C4-2B (cell line): ENCODE measurements around the gene KIF1A.

Source experiments
- ZFX ChIP-seq: fragments of 450-650 bp; IDR thresholded peaks from 2 replicates; pipeline ENCODE4 v1.6.1; 2017
- TF ChIP-seq, protein P1 (sequence below): fragments of 450-650 bp; conservative IDR thresholded peaks from 2 replicates; pipeline ENCODE4 v1.5.1; 2017; ENCODE audit warnings: mild to moderate bottlenecking

DNA sequence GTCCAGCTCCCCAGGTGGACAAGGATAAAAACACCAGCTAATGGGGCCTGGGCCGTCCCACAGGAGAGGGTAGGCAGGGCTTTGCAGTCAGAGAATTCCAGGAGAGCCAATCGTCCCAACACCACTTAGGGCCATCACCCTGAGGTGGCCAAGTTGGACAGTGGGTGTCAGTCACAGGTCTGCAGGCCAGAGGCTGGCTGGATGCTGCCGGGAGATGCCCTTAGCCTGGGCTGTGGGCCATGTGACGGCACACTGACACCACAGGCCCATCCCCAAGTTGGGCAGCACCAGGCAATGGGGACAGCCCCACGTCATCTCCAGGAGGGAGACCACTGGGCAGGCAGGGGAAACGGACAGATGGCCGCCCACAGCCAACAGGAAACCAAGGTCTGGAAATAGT, 53.9 kb downstream of the KIF1A start:
- TF ChIP-seq, protein P1, sequence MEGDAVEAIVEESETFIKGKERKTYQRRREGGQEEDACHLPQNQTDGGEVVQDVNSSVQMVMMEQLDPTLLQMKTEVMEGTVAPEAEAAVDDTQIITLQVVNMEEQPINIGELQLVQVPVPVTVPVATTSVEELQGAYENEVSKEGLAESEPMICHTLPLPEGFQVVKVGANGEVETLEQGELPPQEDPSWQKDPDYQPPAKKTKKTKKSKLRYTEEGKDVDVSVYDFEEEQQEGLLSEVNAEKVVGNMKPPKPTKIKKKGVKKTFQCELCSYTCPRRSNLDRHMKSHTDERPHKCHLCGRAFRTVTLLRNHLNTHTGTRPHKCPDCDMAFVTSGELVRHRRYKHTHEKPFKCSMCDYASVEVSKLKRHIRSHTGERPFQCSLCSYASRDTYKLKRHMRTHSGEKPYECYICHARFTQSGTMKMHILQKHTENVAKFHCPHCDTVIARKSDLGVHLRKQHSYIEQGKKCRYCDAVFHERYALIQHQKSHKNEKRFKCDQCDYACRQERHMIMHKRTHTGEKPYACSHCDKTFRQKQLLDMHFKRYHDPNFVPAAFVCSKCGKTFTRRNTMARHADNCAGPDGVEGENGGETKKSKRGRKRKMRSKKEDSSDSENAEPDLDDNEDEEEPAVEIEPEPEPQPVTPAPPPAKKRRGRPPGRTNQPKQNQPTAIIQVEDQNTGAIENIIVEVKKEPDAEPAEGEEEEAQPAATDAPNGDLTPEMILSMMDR = no peak
- TF ChIP-seq ZFX = no peak
